Activated CD4-positive, alpha-beta memory T cell treated with anti-CD3 and anti-CD28 coated beads, Interleukin-2, amount 10 ng/mL, durations not matched to agents 7 days and 5 days (primary cell): ENCODE measurements around the gene STMN1. TPM values are rescaled to one million over a fixed set of nuclear protein-coding genes. Genes with fewer than 3 reads are reported as not detected.

Experiments
- CTCF ChIA-PET: fragments of 350-600 bp; sonication (Branson Sonifier 250); formaldehyde crosslinking; loops from one replicate; lab custom pipeline; 2021; ENCODE audit warnings: antibody characterized with exemption, inconsistent platforms; lab: Charles Lee
- POLR2A ChIA-PET: fragments of 350-600 bp; sonication (Branson Sonifier 250); formaldehyde crosslinking; loops from one replicate; lab custom pipeline; 2021; ENCODE audit warnings: antibody characterized with exemption; lab: Charles Lee
- DNase-seq: peaks from one replicate; pipeline ENCODE4 v3.0.0-alpha.2; 2020
- H3K27ac Mint-ChIP-seq: one replicate; pipeline ENCODE4 v1.8.0; 2021; ENCODE audit warnings: mild to moderate bottlenecking, mixed read lengths
- H3K27me3 Mint-ChIP-seq: one replicate; pipeline ENCODE4 v1.8.0; 2021; ENCODE audit warnings: mixed read lengths
- H3K36me3 Mint-ChIP-seq: one replicate; pipeline ENCODE4 v1.8.0; 2021; ENCODE audit warnings: low read depth, mixed read lengths
- H3K4me1 Mint-ChIP-seq: one replicate; pipeline ENCODE4 v1.8.0; 2021; ENCODE audit warnings: mixed read lengths
- H3K4me3 Mint-ChIP-seq: one replicate; pipeline ENCODE4 v1.8.0; 2021; ENCODE audit warnings: mild to moderate bottlenecking, mixed read lengths
- H3K9me3 Mint-ChIP-seq: one replicate; pipeline ENCODE4 v1.8.0; 2021; ENCODE audit warnings: mixed read lengths
- total RNA-seq, 2 experiments: library from RNA; stranded (reverse); gene quantifications; one replicate each; pipeline ENCODE4 v1.2.3, GENCODE V29; 2021

STMN1 gene
- total RNA-seq, 2 experiments from 2014 or later = 610 to 616 TPM

DNA sequence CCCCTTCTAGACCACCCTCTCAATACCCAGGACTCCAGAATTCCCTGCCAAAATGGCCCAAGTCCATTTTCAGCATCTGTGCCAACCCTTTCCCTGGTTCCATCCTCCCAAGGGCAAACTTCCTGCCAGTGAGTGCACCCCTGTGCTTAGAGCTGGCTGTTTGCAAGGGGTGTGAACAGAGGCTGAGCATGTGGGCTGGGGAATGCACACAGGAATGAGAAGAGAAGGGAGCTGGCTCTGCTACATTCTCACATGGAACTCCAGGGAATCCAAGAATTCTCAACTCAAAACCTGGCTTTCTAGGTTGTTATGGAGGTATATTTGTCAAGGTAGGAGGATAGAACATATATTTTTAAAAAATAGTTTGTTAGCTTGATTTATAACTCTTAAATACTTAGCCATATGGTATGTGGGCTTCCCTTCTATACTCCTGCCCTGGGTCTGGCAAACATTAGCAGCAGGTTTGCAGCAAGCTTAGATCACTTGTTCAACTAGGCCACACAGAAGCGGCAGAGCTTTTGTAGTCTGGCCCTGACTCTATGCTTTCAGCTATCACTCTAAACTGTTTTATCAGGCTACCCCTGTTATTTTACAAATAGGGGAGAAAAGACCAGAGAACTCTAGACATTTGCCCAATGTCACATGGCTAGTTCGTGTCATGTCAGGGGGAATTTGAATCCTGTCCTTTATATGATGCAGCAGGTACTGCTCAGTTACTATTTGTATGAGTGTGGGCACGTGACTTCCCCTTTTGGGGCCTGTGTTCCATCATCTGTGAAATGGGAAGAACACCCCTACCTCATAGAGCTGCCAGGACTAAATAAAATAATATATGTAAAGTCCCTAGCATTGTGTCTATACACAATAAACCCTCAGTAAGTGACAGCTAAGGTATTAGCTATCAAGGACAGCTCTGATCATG lies 8.1 kb upstream of the STMN1 start:
- no peak for DNase-seq
- no peak overlapping the region for H3K4me3 Mint-ChIP-seq
- ChIA-PET POLR2A (interaction anchor here (1.0 to 2.9 kb wide), 3 partner anchors 8 to 11 kb away, joined by 3 to 13 read pairs (median 8); partner anchors contain the start of gene STMN1), CTCF (interaction anchor here (0.7 to 1.9 kb wide), 4 partner anchors 8 to 1140 kb away, joined by 3 to 5 read pairs (median 3); partner anchors contain the start of gene STMN1)
- H3K27ac Mint-ChIP-seq = no peak overlapping the region
- H3K9me3 Mint-ChIP-seq = no peaks in the 10 kb centered on the region
- H3K36me3 Mint-ChIP-seq = no peaks in the 10 kb centered on the region
- peaks cover 5% of the 10 kb centered on the region for H3K27me3 Mint-ChIP-seq
- peaks cover 14% of the 10 kb centered on the region for H3K4me1 Mint-ChIP-seq

GRCh38 chr1:25913206-25913605 lies 7.0 kb upstream of the STMN1 start:
- DNase-seq = no peak
- Mint-ChIP-seq H3K4me3 (no peak overlapping the region), H3K4me1 (peaks cover 9% of the 10 kb centered on the region), H3K27ac (no peak overlapping the region), H3K9me3 (no peaks in the 10 kb centered on the region), H3K36me3 (no peaks in the 10 kb centered on the region), H3K27me3 (peaks cover 10% of the 10 kb centered on the region)
- POLR2A ChIA-PET = interaction anchor here (2.1 to 2.9 kb wide), 2 partner anchors 8 to 9 kb away, joined by 8 to 13 read pairs; partner anchors contain the start of gene STMN1
- CTCF ChIA-PET = interaction anchor here (0.9 to 1.9 kb wide), 4 partner anchors 10 to 18 kb away, joined by 3 to 5 read pairs (median 3); no protein-coding TSS in a partner anchor

- no peak for DNase-seq
- peaks cover 5% of the 10 kb centered on the region for H3K4me1 Mint-ChIP-seq
- POLR2A ChIA-PET = interaction anchor here (1.7 to 2.9 kb wide), 2 partner anchors 10 kb away, joined by 4 to 8 read pairs; no protein-coding TSS in a partner anchor
- H3K27me3 Mint-ChIP-seq = peaks cover 19% of the 10 kb centered on the region
- no peak overlapping the region for H3K27ac Mint-ChIP-seq
- CTCF ChIA-PET = interaction anchor here (0.9 to 1.6 kb wide), 3 partner anchors 11 to 17 kb away, joined by 3 to 5 read pairs (median 3); no protein-coding TSS in a partner anchor
- H3K36me3 Mint-ChIP-seq = no peaks in the 10 kb centered on the region
- no peak overlapping the region for H3K4me3 Mint-ChIP-seq
- H3K9me3 Mint-ChIP-seq = no peaks in the 10 kb centered on the region
Observed at GRCh38 chr1:25912076-25912831, 6.0 kb upstream of the STMN1 start.

GRCh38 chr1:25911162-25911561 lies 4.9 kb upstream of the STMN1 start:
- ChIA-PET POLR2A (interaction anchor here (1.7 kb wide), 1 partner anchor 9 kb away, joined by 4 read pairs; no protein-coding TSS in a partner anchor), CTCF (interaction anchor here (1.6 kb wide), 1 partner anchor 15 kb away, joined by 5 read pairs; no protein-coding TSS in a partner anchor)
- DNase-seq = no peak
- Mint-ChIP-seq H3K9me3 (no peaks in the 10 kb centered on the region), H3K4me1 (peaks cover 6% of the 10 kb centered on the region), H3K27ac (no peak overlapping the region), H3K36me3 (no peaks in the 10 kb centered on the region), H3K4me3 (no peak overlapping the region), H3K27me3 (peaks cover 25% of the 10 kb centered on the region)

- Mint-ChIP-seq H3K4me3 (no peak overlapping the region), H3K4me1 (peaks cover 15% of the 10 kb centered on the region), H3K27ac (no peak overlapping the region), H3K9me3 (no peaks in the 10 kb centered on the region), H3K27me3 (peaks cover 25% of the 10 kb centered on the region), H3K36me3 (peaks cover 12% of the 10 kb centered on the region)
- CTCF ChIA-PET = interaction anchor here (1.3 to 3.7 kb wide), 2 partner anchors 13 to 88 kb away, joined by 3 to 14 read pairs; partner anchors contain the start of gene PAFAH2
- no peak for DNase-seq
- POLR2A ChIA-PET = no interaction called here
Observed at GRCh38 chr1:25909040-25909439, 2.8 kb upstream of the STMN1 start.

- H3K27me3 Mint-ChIP-seq = peaks cover 25% of the 10 kb centered on the region
- peaks cover 19% of the 10 kb centered on the region for H3K36me3 Mint-ChIP-seq
- DNase-seq = no peak
- ChIA-PET CTCF (interaction anchor here (1.3 to 3.7 kb wide), 2 partner anchors 12 to 89 kb away, joined by 3 to 14 read pairs; partner anchors contain the start of gene PAFAH2), POLR2A (interaction anchor here (18.9 kb wide), 1 partner anchor 90 kb away, joined by 268 read pairs; the partner anchor contains the start of gene PAFAH2)
- no peaks in the 10 kb centered on the region for H3K9me3 Mint-ChIP-seq
- peaks cover 22% of the 10 kb centered on the region for H3K4me1 Mint-ChIP-seq
- H3K27ac Mint-ChIP-seq = no peak overlapping the region
- H3K4me3 Mint-ChIP-seq = no peak overlapping the region
Observed at GRCh38 chr1:25908161-25908560, 1.9 kb upstream of the STMN1 start.

GRCh38 chr1:25907601-25908000 lies 1.4 kb upstream of the STMN1 start:
- no peak overlapping the region for H3K4me3 Mint-ChIP-seq
- no peak overlapping the region for H3K27ac Mint-ChIP-seq
- H3K27me3 Mint-ChIP-seq = peaks cover 25% of the 10 kb centered on the region
- DNase-seq = no peak
- H3K36me3 Mint-ChIP-seq = peaks cover 23% of the 10 kb centered on the region
- H3K4me1 Mint-ChIP-seq = peaks cover 27% of the 10 kb centered on the region
- ChIA-PET POLR2A (interaction anchor here (1.1 to 18.9 kb wide), 2 partner anchors 10 to 90 kb away, joined by 4 to 268 read pairs; partner anchors contain the start of gene PAFAH2), CTCF (interaction anchor here (3.7 to 5.2 kb wide), 2 partner anchors 12 to 90 kb away, joined by 14 to 82 read pairs; partner anchors contain the start of gene PAFAH2)
- no peaks in the 10 kb centered on the region for H3K9me3 Mint-ChIP-seq

- peaks cover 29% of the 10 kb centered on the region for H3K36me3 Mint-ChIP-seq
- peak overlapping the region; percentile 12 for H3K27ac Mint-ChIP-seq
- no peak for DNase-seq
- ChIA-PET POLR2A (interaction anchor here (1.1 to 18.9 kb wide), 9 partner anchors 10 to 675 kb away, joined by 3 to 268 read pairs (median 7); partner anchors contain the start of genes PAFAH2, SYF2 and ZNF593), CTCF (interaction anchor here (1.0 to 5.2 kb wide), 3 partner anchors 8 to 91 kb away, joined by 3 to 82 read pairs (median 14); partner anchors contain the start of gene PAFAH2)
- peaks cover 30% of the 10 kb centered on the region for H3K4me1 Mint-ChIP-seq
- peaks cover 24% of the 10 kb centered on the region for H3K27me3 Mint-ChIP-seq
- H3K4me3 Mint-ChIP-seq = peak overlapping the region; percentile 94
- no peaks in the 10 kb centered on the region for H3K9me3 Mint-ChIP-seq
Observed at GRCh38 chr1:25906644-25907300, 553 bp upstream of the STMN1 start.

- CTCF ChIA-PET = interaction anchor here (0.7 to 6.0 kb wide), 13 partner anchors 10 to 1069 kb away, joined by 3 to 82 read pairs (median 5); partner anchors contain the start of genes CEP85 and PAFAH2
- H3K4me3 Mint-ChIP-seq = peak overlapping the region; percentile 94
- peak; percentile 98 for DNase-seq
- peaks cover 21% of the 10 kb centered on the region for H3K27me3 Mint-ChIP-seq
- H3K9me3 Mint-ChIP-seq = no peaks in the 10 kb centered on the region
- peak overlapping the region; percentile 87 for H3K27ac Mint-ChIP-seq
- H3K36me3 Mint-ChIP-seq = peaks cover 45% of the 10 kb centered on the region
- H3K4me1 Mint-ChIP-seq = peaks cover 45% of the 10 kb centered on the region
- POLR2A ChIA-PET = interaction anchor here (0.8 to 18.9 kb wide), 27 partner anchors 9 to 673 kb away, joined by 3 to 268 read pairs (median 5); partner anchors contain the start of genes AUNIP, DHDDS, LDLRAP1 and MTFR1L
Observed at GRCh38 chr1:25904943-25905679, 1.1 kb downstream of the STMN1 start.

- H3K27ac Mint-ChIP-seq = peak overlapping the region; percentile 87
- H3K27me3 Mint-ChIP-seq = peaks cover 18% of the 10 kb centered on the region
- peaks cover 56% of the 10 kb centered on the region for H3K36me3 Mint-ChIP-seq
- H3K4me1 Mint-ChIP-seq = peaks cover 53% of the 10 kb centered on the region
- peak overlapping the region; percentile 94 for H3K4me3 Mint-ChIP-seq
- H3K9me3 Mint-ChIP-seq = no peaks in the 10 kb centered on the region
- ChIA-PET CTCF (interaction anchor here (0.9 to 6.0 kb wide), 7 partner anchors 9 to 659 kb away, joined by 3 to 82 read pairs (median 6); partner anchors contain the start of gene PAFAH2), POLR2A (interaction anchor here (1.1 to 18.9 kb wide), 12 partner anchors 8 to 207 kb away, joined by 3 to 268 read pairs (median 13); partner anchors contain the start of genes MTFR1L, PAFAH2 and PDIK1L)
- no peak for DNase-seq
Observed at GRCh38 chr1:25903986-25904385, 2.2 kb downstream of the STMN1 start.
